ENCODE measurements around the gene DLX2.

The DLX2 gene

GRCh38 chr2:172131713-172132555, 29.2 kb upstream of the DLX2 start:
- H3K27me3 ChIP-seq (ENCODE audit: insufficient read depth, low read depth), result no peaks in the 10 kb centered on the region
- H3K4me2 ChIP-seq, result no peak overlapping the region
- no peak overlapping the region for H2AFZ ChIP-seq (ENCODE audit: low read depth)
- no peak overlapping the region for H3K4me3 ChIP-seq (IDR thresholded peaks at IDR 0.05; ENCODE audit: insufficient read depth, low read depth, low read length)
- TF ChIP-seq, protein P1, sequence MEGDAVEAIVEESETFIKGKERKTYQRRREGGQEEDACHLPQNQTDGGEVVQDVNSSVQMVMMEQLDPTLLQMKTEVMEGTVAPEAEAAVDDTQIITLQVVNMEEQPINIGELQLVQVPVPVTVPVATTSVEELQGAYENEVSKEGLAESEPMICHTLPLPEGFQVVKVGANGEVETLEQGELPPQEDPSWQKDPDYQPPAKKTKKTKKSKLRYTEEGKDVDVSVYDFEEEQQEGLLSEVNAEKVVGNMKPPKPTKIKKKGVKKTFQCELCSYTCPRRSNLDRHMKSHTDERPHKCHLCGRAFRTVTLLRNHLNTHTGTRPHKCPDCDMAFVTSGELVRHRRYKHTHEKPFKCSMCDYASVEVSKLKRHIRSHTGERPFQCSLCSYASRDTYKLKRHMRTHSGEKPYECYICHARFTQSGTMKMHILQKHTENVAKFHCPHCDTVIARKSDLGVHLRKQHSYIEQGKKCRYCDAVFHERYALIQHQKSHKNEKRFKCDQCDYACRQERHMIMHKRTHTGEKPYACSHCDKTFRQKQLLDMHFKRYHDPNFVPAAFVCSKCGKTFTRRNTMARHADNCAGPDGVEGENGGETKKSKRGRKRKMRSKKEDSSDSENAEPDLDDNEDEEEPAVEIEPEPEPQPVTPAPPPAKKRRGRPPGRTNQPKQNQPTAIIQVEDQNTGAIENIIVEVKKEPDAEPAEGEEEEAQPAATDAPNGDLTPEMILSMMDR (conservative IDR thresholded peaks at IDR 0.05; ENCODE audit: low read depth, low read length), result no peak
- no peaks in the 10 kb centered on the region for H3K4me1 ChIP-seq (ENCODE audit: low read depth, poor library complexity, severe bottlenecking)
- no peaks in the 10 kb centered on the region for H3K79me2 ChIP-seq (ENCODE audit: insufficient read depth, low read depth)
- H4K20me1 ChIP-seq (ENCODE audit: insufficient read depth), result no peaks in the 10 kb centered on the region
- H3K9ac ChIP-seq, result no peak overlapping the region
- H3K27ac ChIP-seq, result no peak overlapping the region
- H3K36me3 ChIP-seq (ENCODE audit: insufficient read depth), result no peaks in the 10 kb centered on the region

DNA sequence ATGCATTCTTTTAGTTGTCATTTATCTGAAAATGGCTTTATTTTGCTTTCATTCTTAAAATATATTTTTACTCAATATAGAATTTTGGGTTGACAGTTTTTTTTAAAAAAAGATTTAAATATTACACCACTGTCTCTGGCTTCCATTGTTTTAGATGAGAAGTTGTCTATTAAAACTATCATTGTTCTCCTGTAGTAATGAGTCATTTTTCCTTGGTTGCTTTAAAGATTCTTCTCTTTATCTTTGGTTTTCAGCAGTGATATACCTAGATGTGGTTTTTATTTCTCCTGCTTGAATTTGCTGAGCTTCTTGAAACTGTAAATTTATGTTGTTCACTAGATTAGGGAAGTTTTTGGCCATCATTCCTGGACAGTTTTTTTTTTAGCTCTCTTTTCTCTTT, 26.7 kb upstream of the DLX2 start:
- no peaks in the 10 kb centered on the region for H3K27me3 ChIP-seq (ENCODE audit: insufficient read depth, low read depth)
- no peak overlapping the region for H2AFZ ChIP-seq (ENCODE audit: low read depth)
- H3K36me3 ChIP-seq (ENCODE audit: insufficient read depth), result no peaks in the 10 kb centered on the region
- H3K27ac ChIP-seq, result no peak overlapping the region
- no peaks in the 10 kb centered on the region for H3K4me1 ChIP-seq (ENCODE audit: low read depth, poor library complexity, severe bottlenecking)
- H3K4me2 ChIP-seq, result no peak overlapping the region
- H4K20me1 ChIP-seq (ENCODE audit: insufficient read depth), result no peaks in the 10 kb centered on the region
- no peak overlapping the region for H3K9ac ChIP-seq
- H3K79me2 ChIP-seq (ENCODE audit: insufficient read depth, low read depth), result no peaks in the 10 kb centered on the region
- H3K4me3 ChIP-seq (IDR thresholded peaks at IDR 0.05; ENCODE audit: insufficient read depth, low read depth, low read length), result no peak overlapping the region
- TF ChIP-seq, protein P1 (conservative IDR thresholded peaks at IDR 0.05; ENCODE audit: low read depth, low read length), result no peak

DNA sequence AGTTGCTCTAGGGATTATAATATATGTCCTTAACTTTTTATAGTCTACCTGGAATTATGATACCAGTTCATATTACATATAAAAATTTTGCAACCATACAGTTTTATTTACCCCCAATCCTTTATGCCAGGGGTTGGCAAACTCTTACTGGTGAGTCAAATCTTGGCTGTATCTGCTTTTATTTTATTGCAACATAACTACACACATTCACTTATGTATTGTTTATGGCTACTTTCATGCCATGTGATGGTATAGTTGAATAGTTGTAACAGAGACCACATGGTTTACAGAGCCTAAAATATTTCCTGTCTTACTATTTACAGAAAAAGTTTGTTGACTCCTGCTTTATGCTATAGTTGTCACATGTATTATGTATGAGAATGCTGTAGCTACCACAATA, 25.8 kb upstream of the DLX2 start:
- Histone ChIP-seq H3K4me2 (no peak overlapping the region), H3K79me2 (ENCODE audit: insufficient read depth, low read depth) (no peaks in the 10 kb centered on the region), H4K20me1 (ENCODE audit: insufficient read depth) (no peaks in the 10 kb centered on the region), H3K36me3 (ENCODE audit: insufficient read depth) (no peaks in the 10 kb centered on the region), H3K4me1 (ENCODE audit: low read depth, poor library complexity, severe bottlenecking) (no peaks in the 10 kb centered on the region), H2AFZ (ENCODE audit: low read depth) (no peak overlapping the region), H3K4me3 (IDR thresholded peaks at IDR 0.05; ENCODE audit: insufficient read depth, low read depth, low read length) (no peak overlapping the region), H3K27ac (no peak overlapping the region), H3K9ac (no peak overlapping the region), H3K27me3 (ENCODE audit: insufficient read depth, low read depth) (no peaks in the 10 kb centered on the region)
- TF ChIP-seq, protein P1 (conservative IDR thresholded peaks at IDR 0.05; ENCODE audit: low read depth, low read length), result no peak

DNA sequence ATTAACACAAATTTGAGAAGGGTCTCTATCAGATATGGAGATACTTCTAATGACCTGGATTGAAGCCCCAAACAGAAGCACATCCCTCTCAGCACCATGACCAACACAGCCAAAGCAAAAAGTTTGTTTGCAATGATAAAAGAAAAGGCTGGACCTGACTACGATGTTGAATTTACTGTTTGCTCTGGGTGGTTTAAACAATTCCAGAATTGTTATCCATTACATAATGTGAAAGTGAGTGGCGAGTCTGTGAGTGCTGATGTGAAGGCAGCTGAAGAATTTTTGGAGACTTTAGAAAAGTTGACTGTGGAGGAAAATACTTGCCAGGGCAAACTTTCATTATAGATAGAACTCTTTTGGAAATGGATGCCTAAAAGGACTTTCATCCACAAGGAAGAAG, 17.4 kb upstream of the DLX2 start:
- Histone ChIP-seq H3K27me3 (ENCODE audit: insufficient read depth, low read depth) (no peaks in the 10 kb centered on the region), H3K4me1 (ENCODE audit: low read depth, poor library complexity, severe bottlenecking) (no peaks in the 10 kb centered on the region), H3K4me2 (no peak overlapping the region), H2AFZ (ENCODE audit: low read depth) (no peak overlapping the region), H3K4me3 (IDR thresholded peaks at IDR 0.05; ENCODE audit: insufficient read depth, low read depth, low read length) (no peak overlapping the region), H3K36me3 (ENCODE audit: insufficient read depth) (no peaks in the 10 kb centered on the region), H4K20me1 (ENCODE audit: insufficient read depth) (no peaks in the 10 kb centered on the region), H3K9ac (no peak overlapping the region), H3K79me2 (ENCODE audit: insufficient read depth, low read depth) (no peaks in the 10 kb centered on the region), H3K27ac (no peak overlapping the region)
- TF ChIP-seq, protein P1 (conservative IDR thresholded peaks at IDR 0.05; ENCODE audit: low read depth, low read length), result no peak

All from KMS-11 (cell line).